GM12801 (cell line): Measurements from ENCODE around the gene DRP2.

Experiments used
- CTCF ChIP-seq: IDR thresholded peaks from one replicate; pipeline ENCODE4 v1.5.1; 2011; ENCODE audit warnings: control low read depth; ENCODE audit not compliant: insufficient read length; ENCODE audit errors: extremely low read depth

The DRP2 gene

GRCh38 chrX:101287402-101287801 lies 67.8 kb downstream of the DRP2 start:
- TF ChIP-seq CTCF = no peak

- no peak for TF ChIP-seq CTCF
Observed at GRCh38 chrX:101290957-101291603, 71.5 kb downstream of the DRP2 start, which contains the start of gene TAF7L. TAF7L (minus strand) TSS chrX:101291334; CDS start chrX:101287543, 3,791 bp downstream.

- no peak for TF ChIP-seq CTCF
Observed at GRCh38 chrX:101303790-101304189, 84.2 kb downstream of the DRP2 start.
